Measurements from ENCODE around the gene ERBB4.

GRCh38 chr2:212328712-212329496 is 209.7 kb downstream of the ERBB4 start:
- no peak for TF ChIP-seq POLR2A (IDR thresholded peaks at IDR 0.05)
- TF ChIP-seq CTCF (IDR thresholded peaks at IDR 0.05): no peak
- no peak for TF ChIP-seq EP300 (IDR thresholded peaks at IDR 0.05)
- TF ChIP-seq POLR2AphosphoS5 (IDR thresholded peaks at IDR 0.05): no peak
